BJ (cell line): Measurements from ENCODE around the gene NUAK2. TPM values are rescaled to one million over a fixed set of nuclear protein-coding genes. Genes with fewer than 3 reads are reported as not detected.
A peak's percentile ranks its signal among the peaks of the same experiment; 100 is the strongest.

Experiments used
- CTCF ChIA-PET: fragments of 350-600 bp; formaldehyde crosslinking; extraction: SDS; loops from one replicate; lab custom pipeline; 2021; ENCODE audit warnings: antibody characterized with exemption, inconsistent platforms; lab: Yijun Ruan, JAX
- POLR2A ChIA-PET: fragments of 300-600 bp; sonication (Branson Sonifier 250); formaldehyde crosslinking; extraction: SDS; loops from one replicate; lab custom pipeline; 2021; ENCODE audit warnings: antibody characterized with exemption; lab: Charles Lee
- DNase-seq: peaks from one replicate; pipeline ENCODE4 v3.0.0-alpha.2; 2011; ENCODE audit warnings: low read depth
- H3K27me3 ChIP-seq: 2 replicates; pipeline ENCODE4 v1.6.0; 2011; ENCODE audit warnings: low read length; ENCODE audit not compliant: control insufficient read depth, insufficient read depth
- H3K36me3 ChIP-seq: 2 replicates; pipeline ENCODE4 v1.5.1; 2011; ENCODE audit warnings: low read length; ENCODE audit not compliant: control insufficient read depth, insufficient read depth
- H3K4me3 ChIP-seq: 2 replicates; pipeline ENCODE4 v1.5.1; 2011; ENCODE audit warnings: low read depth, mild to moderate bottlenecking, control low read depth, low read length
- CTCF ChIP-seq: IDR thresholded peaks from 2 replicates; pipeline ENCODE4 v1.5.1; 2011; ENCODE audit warnings: low read depth, mild to moderate bottlenecking, control low read depth, inconsistent platforms, low read length, moderate library complexity; ENCODE audit not compliant: insufficient read depth
- polyA plus RNA-seq: library from polyadenylated mRNA; depleted of rRNA; stranded (reverse); fragments of >200 nt; gene quantifications from 2 replicates; pipeline ENCODE4 v1.2.3, GENCODE V29; 2011

The NUAK2 gene
- polyA plus RNA-seq, 1 experiment, result 5.8 TPM

- no peak for TF ChIP-seq CTCF
- Histone ChIP-seq H3K27me3 (peaks cover 51% of the 10 kb centered on the region), H3K4me3 (no peak overlapping the region), H3K36me3 (no peaks in the 10 kb centered on the region)
- ChIA-PET POLR2A (no interaction called here), CTCF (interaction anchor here (0.6 to 2.8 kb wide), 6 partner anchors 9 to 234 kb away, joined by 3 to 11 read pairs (median 4); no protein-coding TSS in a partner anchor)
- no peak for DNase-seq
These were observed 24.2 kb upstream of the NUAK2 start for GRCh38 chr1:205345761-205346160.

GRCh38 chr1:205344066-205344928 is 22.8 kb upstream of the NUAK2 start:
- Histone ChIP-seq H3K4me3 (peak overlapping the region; percentile 14), H3K27me3 (peaks cover 51% of the 10 kb centered on the region), H3K36me3 (no peaks in the 10 kb centered on the region)
- ChIA-PET POLR2A (interaction anchor here (0.6 kb wide), 1 partner anchor 46 kb away, joined by 3 read pairs; no protein-coding TSS in a partner anchor), CTCF (interaction anchor here (0.7 to 2.8 kb wide), 3 partner anchors 8 to 10 kb away, joined by 3 to 11 read pairs (median 11); no protein-coding TSS in a partner anchor)
- TF ChIP-seq CTCF, result no peak
- DNase-seq, result no peak

GRCh38 chr1:205343431-205344065 is 22.0 kb upstream of the NUAK2 start:
- ChIA-PET POLR2A (no interaction called here), CTCF (interaction anchor here (0.7 to 1.5 kb wide), 2 partner anchors 10 to 11 kb away, joined by 3 to 5 read pairs; no protein-coding TSS in a partner anchor)
- 0 out of 2 replicates have a peak, but pooled peaks have one; percentile 12 for TF ChIP-seq CTCF
- Histone ChIP-seq H3K4me3 (no peak overlapping the region; the same call in 1 of the 2 replicates), H3K36me3 (no peaks in the 10 kb centered on the region), H3K27me3 (peaks cover 50% of the 10 kb centered on the region)
- no peak for DNase-seq

- POLR2A ChIA-PET, result no interaction called here
- TF ChIP-seq CTCF, result no peak
- no peak for DNase-seq
- Histone ChIP-seq H3K27me3 (peaks cover 49% of the 10 kb centered on the region), H3K4me3 (no peak overlapping the region), H3K36me3 (no peaks in the 10 kb centered on the region)
- CTCF ChIA-PET, result interaction anchor here (1.5 kb wide), 1 partner anchor 11 kb away, joined by 5 read pairs; no protein-coding TSS in a partner anchor
These were observed 21.4 kb upstream of the NUAK2 start for GRCh38 chr1:205342986-205343385.

GRCh38 chr1:205340676-205341075 is 19.1 kb upstream of the NUAK2 start:
- Histone ChIP-seq H3K4me3 (no peak overlapping the region), H3K36me3 (no peaks in the 10 kb centered on the region), H3K27me3 (peaks cover 46% of the 10 kb centered on the region)
- ChIA-PET POLR2A (no interaction called here), CTCF (interaction anchor here (1.4 kb wide), 2 partner anchors 9 to 13 kb away, joined by 3 to 6 read pairs; no protein-coding TSS in a partner anchor)
- no peak for DNase-seq
- TF ChIP-seq CTCF, result no peak
